Activated B cell treated with CpG ODN at 0.5 μM for 24 hours (primary cell): ENCODE measurements around the gene DNAH3. TPM values are rescaled to one million over a fixed set of nuclear protein-coding genes. Genes with fewer than 3 reads are reported as not detected.

Source experiments
- ATAC-seq: fragments of 200-7000 bp; cut with Tn5 transposase; one replicate; pipeline ENCODE4 v1.10.0; 2021; ENCODE audit warnings: low read depth, mild to moderate bottlenecking, moderate library complexity
- CTCF ChIA-PET: fragments of 350-600 bp; sonication (Branson Sonifier 250); formaldehyde crosslinking; loops from one replicate; lab custom pipeline; 2021; ENCODE audit warnings: antibody characterized with exemption; lab: Charles Lee
- POLR2A ChIA-PET: fragments of 350-600 bp; sonication (Branson Sonifier 250); formaldehyde crosslinking; loops from one replicate; lab custom pipeline; 2021; ENCODE audit warnings: antibody characterized with exemption; lab: Charles Lee
- DNase-seq: peaks from one replicate; pipeline ENCODE4 v3.0.0; 2022
- H3K27ac Mint-ChIP-seq: one replicate; pipeline ENCODE4 v1.8.0; 2020; ENCODE audit warnings: mixed read lengths
- H3K27me3 Mint-ChIP-seq: one replicate; pipeline ENCODE4 v1.8.0; 2021; ENCODE audit warnings: mixed read lengths
- H3K36me3 Mint-ChIP-seq: one replicate; pipeline ENCODE4 v1.8.0; 2021; ENCODE audit warnings: low read depth, mixed read lengths
- H3K4me1 Mint-ChIP-seq: one replicate; pipeline ENCODE4 v1.8.0; 2021; ENCODE audit warnings: mixed read lengths
- H3K4me3 Mint-ChIP-seq: one replicate; pipeline ENCODE4 v1.8.0; 2020; ENCODE audit warnings: mild to moderate bottlenecking, mixed read lengths
- H3K9me3 Mint-ChIP-seq: one replicate; pipeline ENCODE4 v1.8.0; 2020; ENCODE audit warnings: mixed read lengths
- intact Hi-C: fragments of 100-400 bp; cut with micrococcal nuclease; formaldehyde crosslinking; loops from one replicate; pipeline ENCODE4 v1.15.1; 2024
- total RNA-seq: library from RNA; stranded (reverse); gene quantifications from 2 replicates; pipeline ENCODE4 v1.2.3, GENCODE V29; 2022
- TF ChIP-seq, protein P1 (sequence below): fragments of 200-600 bp; IDR thresholded peaks from one replicate; pipeline ENCODE4 v1.8.0; 2022; ENCODE audit warnings: antibody characterized with exemption, mild to moderate bottlenecking

The DNAH3 gene
- total RNA-seq, 1 donor from 2014 or later: not detected

GRCh38 chr16:20918486-20919239 is 232.0 kb downstream of the DNAH3 start:
- no peak overlapping the region for H3K4me3 Mint-ChIP-seq
- POLR2A ChIA-PET: interaction anchor here (0.6 to 0.8 kb wide), 2 partner anchors 15 to 18 kb away, joined by 3 to 4 read pairs; partner anchors contain the start of genes DCUN1D3 and LYRM1
- H3K9me3 Mint-ChIP-seq: no peaks in the 10 kb centered on the region
- H3K4me1 Mint-ChIP-seq: peaks cover 14% of the 10 kb centered on the region
- TF ChIP-seq, protein P1, sequence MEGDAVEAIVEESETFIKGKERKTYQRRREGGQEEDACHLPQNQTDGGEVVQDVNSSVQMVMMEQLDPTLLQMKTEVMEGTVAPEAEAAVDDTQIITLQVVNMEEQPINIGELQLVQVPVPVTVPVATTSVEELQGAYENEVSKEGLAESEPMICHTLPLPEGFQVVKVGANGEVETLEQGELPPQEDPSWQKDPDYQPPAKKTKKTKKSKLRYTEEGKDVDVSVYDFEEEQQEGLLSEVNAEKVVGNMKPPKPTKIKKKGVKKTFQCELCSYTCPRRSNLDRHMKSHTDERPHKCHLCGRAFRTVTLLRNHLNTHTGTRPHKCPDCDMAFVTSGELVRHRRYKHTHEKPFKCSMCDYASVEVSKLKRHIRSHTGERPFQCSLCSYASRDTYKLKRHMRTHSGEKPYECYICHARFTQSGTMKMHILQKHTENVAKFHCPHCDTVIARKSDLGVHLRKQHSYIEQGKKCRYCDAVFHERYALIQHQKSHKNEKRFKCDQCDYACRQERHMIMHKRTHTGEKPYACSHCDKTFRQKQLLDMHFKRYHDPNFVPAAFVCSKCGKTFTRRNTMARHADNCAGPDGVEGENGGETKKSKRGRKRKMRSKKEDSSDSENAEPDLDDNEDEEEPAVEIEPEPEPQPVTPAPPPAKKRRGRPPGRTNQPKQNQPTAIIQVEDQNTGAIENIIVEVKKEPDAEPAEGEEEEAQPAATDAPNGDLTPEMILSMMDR: no peak
- H3K27ac Mint-ChIP-seq: no peak overlapping the region
- H3K27me3 Mint-ChIP-seq: no peaks in the 10 kb centered on the region
- DNase-seq (no peak), ATAC-seq (no peak)
- CTCF ChIA-PET: no interaction called here
- intact Hi-C loops: no loop called here
- H3K36me3 Mint-ChIP-seq: peaks cover 33% of the 10 kb centered on the region

- Mint-ChIP-seq H3K36me3 (peaks cover 27% of the 10 kb centered on the region), H3K27ac (no peak overlapping the region), H3K27me3 (no peaks in the 10 kb centered on the region), H3K9me3 (no peaks in the 10 kb centered on the region), H3K4me1 (peaks cover 14% of the 10 kb centered on the region), H3K4me3 (no peak overlapping the region)
- CTCF ChIA-PET: interaction anchor here (0.5 kb wide), 1 partner anchor 26 kb away, joined by 3 read pairs; no protein-coding TSS in a partner anchor
- no peak for DNase-seq
- TF ChIP-seq, protein P1: no peak
- intact Hi-C loops: no loop called here
- POLR2A ChIA-PET: interaction anchor here (0.6 to 0.7 kb wide), 2 partner anchors 17 to 100 kb away, joined by 3 to 6 read pairs; partner anchors contain the start of genes DCUN1D3 and LYRM1
- no peak for ATAC-seq
Observed at GRCh38 chr16:20916942-20917341, 233.7 kb downstream of the DNAH3 start.

DNA sequence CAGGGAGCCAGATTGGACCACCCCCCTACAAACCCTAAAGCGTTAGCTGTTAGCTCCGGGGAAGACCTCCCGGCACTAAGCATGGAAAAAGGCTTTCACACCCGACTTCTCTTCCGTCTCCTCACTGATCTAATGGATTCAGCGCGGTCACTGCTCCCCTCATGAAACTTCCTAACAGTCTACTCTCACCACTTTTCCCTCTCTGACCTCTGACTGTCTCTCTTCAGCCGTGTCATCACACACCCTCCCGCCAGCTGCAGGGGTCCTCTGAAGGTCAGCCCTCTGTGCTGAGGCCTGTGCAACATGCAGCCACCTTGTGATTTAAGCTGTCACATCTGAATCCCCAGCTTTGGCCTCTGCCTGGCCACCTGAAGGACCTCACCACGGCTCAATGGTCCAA is 234.4 kb downstream of the DNAH3 start:
- Mint-ChIP-seq H3K9me3 (no peaks in the 10 kb centered on the region), H3K4me3 (no peak overlapping the region), H3K27me3 (no peaks in the 10 kb centered on the region), H3K27ac (no peak overlapping the region), H3K4me1 (peaks cover 14% of the 10 kb centered on the region), H3K36me3 (peaks cover 26% of the 10 kb centered on the region)
- ChIA-PET CTCF (interaction anchor here (0.5 kb wide), 1 partner anchor 27 kb away, joined by 3 read pairs; no protein-coding TSS in a partner anchor), POLR2A (interaction anchor here (0.6 kb wide), 1 partner anchor 16 kb away, joined by 6 read pairs; the partner anchor contains the start of genes DCUN1D3 and LYRM1)
- TF ChIP-seq, protein P1: no peak
- intact Hi-C loops: no loop called here
- DNase-seq: no peak
- no peak for ATAC-seq

DNA sequence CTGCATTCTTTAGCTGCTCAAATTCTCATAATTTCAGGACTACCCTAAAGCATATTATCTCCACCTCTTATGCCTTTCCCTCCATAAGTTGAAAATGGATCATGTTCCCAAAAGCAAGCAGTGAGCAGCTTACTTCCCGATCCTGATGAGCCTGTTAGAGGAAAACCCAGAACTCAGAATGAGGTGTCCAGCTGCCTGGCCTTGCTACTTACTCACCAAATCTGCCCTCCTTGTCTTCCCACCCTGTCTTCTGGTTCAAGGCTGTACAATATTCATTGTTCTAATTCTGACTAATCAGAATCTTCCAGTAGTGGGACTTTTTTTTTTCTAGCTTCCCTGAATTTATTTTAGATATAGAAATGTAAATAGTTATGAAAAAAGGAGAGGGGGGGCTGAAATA is 239.3 kb downstream of the DNAH3 start:
- Mint-ChIP-seq H3K4me3 (no peak overlapping the region), H3K27ac (no peak overlapping the region), H3K4me1 (peaks cover 8% of the 10 kb centered on the region), H3K9me3 (no peaks in the 10 kb centered on the region), H3K36me3 (peaks cover 14% of the 10 kb centered on the region), H3K27me3 (no peaks in the 10 kb centered on the region)
- intact Hi-C loops: no loop called here
- ChIA-PET POLR2A (no interaction called here), CTCF (no interaction called here)
- no peak for ATAC-seq
- no peak for DNase-seq
- TF ChIP-seq, protein P1: no peak

DNA sequence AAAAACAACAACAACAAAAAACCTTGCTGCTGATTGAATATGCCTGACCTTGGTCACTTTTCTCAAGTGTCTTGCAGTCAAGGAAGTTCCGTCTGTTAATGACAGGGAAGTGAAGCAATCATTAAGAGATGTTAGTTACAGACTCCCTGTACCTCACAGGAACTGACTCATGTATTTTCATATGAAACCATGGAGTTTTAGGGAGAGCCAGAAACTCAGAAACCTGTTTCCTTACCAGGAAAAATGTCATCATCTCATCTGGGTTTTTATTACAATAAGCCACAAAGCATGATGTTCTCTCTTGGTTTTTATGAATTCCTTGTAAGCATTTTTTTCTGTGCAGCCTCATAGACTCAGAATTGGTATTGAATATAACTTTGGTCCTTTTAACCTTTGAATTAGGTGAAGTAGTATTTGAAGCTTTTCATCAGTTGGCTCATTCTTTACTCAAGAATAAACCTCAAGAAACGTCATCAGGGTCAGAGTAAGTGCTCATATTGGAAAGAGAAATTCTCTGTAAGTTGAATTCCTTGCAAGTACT is 239.8 kb downstream of the DNAH3 start:
- intact Hi-C loops: no loop called here
- ATAC-seq: no peak
- no peak for DNase-seq
- no peak overlapping the region for H3K27ac Mint-ChIP-seq
- no peaks in the 10 kb centered on the region for H3K27me3 Mint-ChIP-seq
- TF ChIP-seq, protein P1: no peak
- no peak overlapping the region for H3K4me3 Mint-ChIP-seq
- ChIA-PET POLR2A (no interaction called here), CTCF (no interaction called here)
- H3K4me1 Mint-ChIP-seq: peaks cover 4% of the 10 kb centered on the region
- no peaks in the 10 kb centered on the region for H3K9me3 Mint-ChIP-seq
- H3K36me3 Mint-ChIP-seq: peaks cover 10% of the 10 kb centered on the region
